GM12892 (cell line): ENCODE data around the gene ARSD.

Source experiments
- DNase-seq: peaks from one replicate; pipeline ENCODE4 v3.0.0; 2011; ENCODE audit not compliant: insufficient read length
- FAIRE-seq: peaks from 2 replicates; lab custom pipeline; 2011; peaks lifted over from hg19 to GRCh38; lab: Jason Lieb, UNC
- POLR2A ChIP-seq: IDR thresholded peaks from 2 replicates; pipeline ENCODE4 v1.6.1; 2011; ENCODE audit warnings: low read depth, low read length, control low read depth
- POLR2AphosphoS5 ChIP-seq: IDR thresholded peaks from 2 replicates; pipeline ENCODE4 v1.6.1; 2011; ENCODE audit warnings: low read depth, low read length, control low read depth
- TAF1 ChIP-seq: IDR thresholded peaks from 2 replicates; pipeline ENCODE4 v1.6.1; 2011; ENCODE audit warnings: low read depth, mild to moderate bottlenecking, control low read depth, low read length, borderline replicate concordance

ARSD gene

DNA sequence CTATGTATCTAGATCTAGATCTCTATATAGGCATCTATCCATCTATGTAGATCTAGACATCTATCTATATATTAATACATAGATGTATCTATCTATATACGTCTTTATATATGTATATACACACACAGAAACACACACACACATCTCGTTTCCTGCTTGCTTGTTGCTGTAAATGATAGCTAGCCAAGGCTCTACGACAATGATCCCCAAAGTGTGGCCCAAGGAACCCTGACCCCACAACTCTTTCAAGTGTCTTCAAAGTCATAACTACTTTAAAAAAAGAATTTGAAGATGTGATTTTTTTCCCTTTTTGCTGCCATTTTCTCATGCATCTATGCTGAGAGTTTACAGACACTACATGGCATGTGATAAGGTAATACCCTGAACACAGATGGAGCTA is 71.6 kb downstream of the ARSD start:
- no peak for TF ChIP-seq POLR2AphosphoS5
- no peak for TF ChIP-seq POLR2A
- no peak for TF ChIP-seq TAF1
- FAIRE-seq: no peak
- DNase-seq: no peak

DNA sequence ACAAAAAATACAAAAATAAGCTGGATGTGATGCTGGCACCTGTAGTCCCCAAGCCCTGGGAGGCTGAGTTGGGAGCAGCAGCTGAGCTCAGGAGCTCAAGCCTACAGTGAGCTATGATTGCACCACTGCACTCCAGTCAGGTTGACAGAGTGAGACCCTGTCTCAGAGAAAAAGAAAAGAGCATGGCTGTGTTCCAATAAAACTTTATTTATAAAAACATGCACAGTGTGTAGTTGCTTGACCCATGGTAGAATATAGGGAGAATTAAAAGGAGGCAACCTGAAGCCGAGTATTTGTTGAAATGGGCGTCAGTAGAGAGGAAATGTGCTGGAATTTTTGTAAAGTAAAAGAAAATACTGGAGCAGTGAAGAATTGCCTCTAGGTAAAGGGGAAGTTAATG is 73.4 kb downstream of the ARSD start:
- no peak for DNase-seq
- TF ChIP-seq TAF1 (no peak), POLR2AphosphoS5 (no peak), POLR2A (no peak)
- FAIRE-seq: no peak

DNA sequence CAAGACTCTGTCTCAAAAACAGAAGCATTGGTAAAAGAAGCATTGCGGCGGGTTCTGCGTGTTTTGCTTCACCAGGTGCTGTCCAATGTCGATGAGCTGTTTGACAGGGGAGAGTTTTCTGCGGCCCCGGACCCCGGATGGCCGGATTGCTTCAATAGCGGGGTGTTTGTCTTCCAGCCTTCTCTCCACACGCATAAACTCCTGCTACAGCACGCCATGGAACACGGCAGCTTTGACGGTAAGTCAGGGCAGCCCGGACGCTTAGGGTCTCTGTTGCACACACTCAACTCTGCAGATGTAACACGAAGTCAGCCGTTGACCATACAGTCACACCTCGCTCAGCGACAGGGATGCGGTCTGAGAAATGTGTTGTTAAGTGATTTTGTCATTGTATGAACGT is 74.2 kb downstream of the ARSD start:
- TF ChIP-seq TAF1: no peak
- no peak for TF ChIP-seq POLR2AphosphoS5
- no peak for TF ChIP-seq POLR2A
- DNase-seq (no peak), FAIRE-seq (no peak)
